Islet of Langerhans (tissue), 1 donor: ENCODE results near the gene WBP2.
"Not testable (repeated sequence)": the region's sequence is repeated elsewhere in the genome, so short reads cannot be mapped to it uniquely, and the experiment has no call there.

Experiments
- FAIRE-seq: peaks from one replicate; lab custom pipeline; 2011; peaks lifted over from hg19 to GRCh38; lab: Jason Lieb, UNC

WBP2 gene

GRCh38 chr17:75888484-75888883, 33.3 kb upstream of the WBP2 start:
- FAIRE-seq: no peak

- FAIRE-seq: not testable (repeated sequence)
Measured at GRCh38 chr17:75885860-75886259, 30.7 kb upstream of the WBP2 start.

- FAIRE-seq: no peak
Measured at GRCh38 chr17:75885431-75885830, 30.3 kb upstream of the WBP2 start.

- no peak for FAIRE-seq
Measured at GRCh38 chr17:75881678-75882454, 26.7 kb upstream of the WBP2 start.

DNA sequence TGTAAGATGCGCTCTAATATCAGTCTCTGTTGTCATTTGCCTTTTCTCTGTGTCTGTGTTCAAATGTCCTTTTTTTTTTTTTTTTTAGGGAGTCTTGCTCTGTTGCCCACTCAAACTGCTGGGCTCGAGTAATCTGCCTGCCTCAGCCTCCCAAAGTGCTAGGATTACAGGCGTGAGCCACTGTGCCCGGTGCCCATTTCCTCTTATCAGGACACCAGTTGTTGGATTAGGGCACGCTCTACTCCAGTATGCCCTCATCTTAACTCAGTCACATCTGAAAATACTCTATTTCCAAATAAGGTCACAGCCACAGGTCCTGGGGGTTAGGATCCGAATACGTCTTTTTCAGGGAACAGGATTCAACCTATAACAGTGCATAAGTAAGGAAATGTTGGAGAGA, 25.1 kb upstream of the WBP2 start:
- no peak for FAIRE-seq

DNA sequence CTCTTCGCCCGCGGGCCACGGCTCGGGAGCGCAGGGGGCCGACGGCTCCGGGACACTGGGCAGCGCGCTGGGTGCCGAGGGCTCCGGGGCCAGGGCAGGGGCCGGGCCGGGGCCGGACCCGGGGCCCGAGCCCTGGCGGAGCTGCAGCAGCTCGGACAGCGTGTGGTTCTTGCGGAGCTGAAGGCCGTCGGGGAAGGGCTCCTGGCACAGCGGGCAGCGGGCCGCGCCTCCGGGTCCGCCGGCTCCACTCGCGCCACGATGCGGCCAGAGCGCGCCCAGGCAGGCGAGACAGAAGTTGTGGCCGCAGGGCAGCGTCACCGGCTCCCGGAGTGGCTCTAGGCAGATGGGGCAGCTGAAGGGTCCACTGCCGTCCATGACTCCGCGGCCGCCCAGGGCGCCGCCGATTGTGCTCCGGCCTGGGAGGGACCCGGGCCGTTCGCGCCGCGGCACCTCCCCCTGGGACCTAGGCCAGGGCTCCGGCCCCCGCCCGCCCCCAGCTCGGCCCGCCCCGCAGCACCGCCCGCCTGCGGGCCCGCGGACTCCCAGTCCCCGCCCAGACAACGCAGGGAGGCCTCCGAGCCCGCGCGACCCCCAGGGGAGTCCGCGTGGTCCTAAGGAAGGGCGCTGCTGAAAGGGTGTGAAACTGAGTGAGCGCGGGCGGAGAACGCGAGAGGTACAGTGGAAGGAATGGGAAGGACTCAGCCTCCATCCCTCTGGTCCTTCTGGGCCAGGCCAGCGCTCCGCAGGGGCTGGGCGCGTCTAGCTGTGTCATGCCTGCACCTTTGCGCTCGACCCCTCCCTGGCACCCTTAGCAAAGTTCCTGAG, 23.3 kb upstream of the WBP2 start, which contains the start of gene TRIM47:
Gene TRIM47, minus strand, starts transcription at position 408 of the 825 bp plus-strand sequence. Its CDS starts 33 bp downstream, at position 375.
- no peak for FAIRE-seq

- FAIRE-seq: no peak
Measured at GRCh38 chr17:75877752-75878173, 22.6 kb upstream of the WBP2 start.

- no peak for FAIRE-seq
Measured at GRCh38 chr17:75876938-75877751, 22.0 kb upstream of the WBP2 start.

- FAIRE-seq: no peak
Measured at GRCh38 chr17:75876190-75876937, 21.2 kb upstream of the WBP2 start.

DNA sequence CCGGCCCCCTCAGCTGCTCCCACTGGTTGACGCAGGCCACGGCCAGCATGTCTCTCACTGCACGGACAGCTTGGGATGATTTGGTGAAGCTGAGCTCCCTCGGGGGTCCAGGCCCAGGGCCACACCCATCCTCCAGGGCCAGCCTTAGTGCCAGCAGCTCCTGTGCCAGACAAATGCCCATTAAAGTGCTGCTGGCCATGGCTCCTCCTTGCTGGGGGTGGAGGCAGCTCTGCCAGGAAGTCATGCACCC, 20.7 kb upstream of the WBP2 start:
- FAIRE-seq: no peak

DNA sequence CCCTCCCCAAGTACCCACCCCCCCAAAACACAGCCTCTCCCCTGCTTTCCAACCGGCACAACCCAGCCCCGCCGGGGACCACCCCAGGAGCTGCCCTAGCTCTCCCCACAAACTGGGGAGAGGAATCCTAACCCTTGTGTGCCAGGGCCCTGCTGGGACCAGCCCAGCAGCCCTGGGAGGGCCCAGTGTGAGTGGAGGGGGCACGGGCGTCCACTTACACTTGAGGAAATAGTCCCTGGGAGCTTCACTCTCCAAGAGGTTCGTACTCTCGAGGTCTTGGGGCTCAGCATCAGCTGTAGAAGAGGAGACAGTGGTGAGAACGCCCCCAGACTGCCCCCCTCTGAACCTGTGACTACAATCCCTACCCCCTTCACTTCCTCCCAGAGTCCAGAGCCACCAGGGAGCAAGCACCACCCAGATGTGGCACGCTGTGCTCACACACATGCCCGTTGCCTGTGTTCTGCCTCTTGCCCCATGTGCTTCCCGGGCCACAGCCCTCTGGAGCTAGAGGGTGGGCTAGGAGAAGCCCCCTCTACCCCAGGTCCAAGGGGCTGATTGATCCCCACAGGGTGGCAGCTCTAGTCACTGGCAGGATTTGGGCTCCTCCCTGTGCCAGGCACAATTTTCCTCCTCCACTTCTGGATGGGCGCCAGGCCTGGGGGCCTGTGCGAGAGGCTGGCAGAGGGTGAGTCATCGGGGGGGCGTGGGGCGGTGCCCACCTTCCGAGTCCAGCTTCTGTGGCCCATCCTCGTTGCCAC, 20.2 kb upstream of the WBP2 start:
- no peak for FAIRE-seq

GRCh38 chr17:75874323-75875181, 19.4 kb upstream of the WBP2 start:
- no peak for FAIRE-seq

GRCh38 chr17:75873587-75874322, 18.6 kb upstream of the WBP2 start:
- FAIRE-seq: no peak

- no peak for FAIRE-seq
Measured at GRCh38 chr17:75872434-75873351, 17.6 kb upstream of the WBP2 start.

DNA sequence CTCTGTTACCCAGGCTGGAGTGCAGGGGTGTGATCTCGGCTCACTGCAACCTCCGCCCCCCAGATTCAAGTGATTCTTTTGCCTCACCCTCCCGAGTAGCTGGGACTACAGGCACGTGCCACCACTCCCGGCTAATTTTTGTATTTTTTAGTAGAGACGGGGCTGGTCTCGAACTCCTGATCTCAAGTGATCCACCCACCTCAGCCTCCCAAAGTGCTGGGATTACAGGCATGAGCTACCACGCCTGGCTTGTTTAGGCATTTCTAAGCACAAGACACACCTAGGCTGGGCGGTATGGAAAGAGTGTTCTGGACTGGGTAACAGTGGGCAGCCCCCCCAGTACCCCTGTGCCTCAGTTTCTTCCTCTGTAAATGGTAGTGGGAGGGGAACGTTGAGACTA, 15.1 kb upstream of the WBP2 start:
- not testable (repeated sequence) for FAIRE-seq

- no peak for FAIRE-seq
Measured at GRCh38 chr17:75869282-75870141, 14.4 kb upstream of the WBP2 start.

DNA sequence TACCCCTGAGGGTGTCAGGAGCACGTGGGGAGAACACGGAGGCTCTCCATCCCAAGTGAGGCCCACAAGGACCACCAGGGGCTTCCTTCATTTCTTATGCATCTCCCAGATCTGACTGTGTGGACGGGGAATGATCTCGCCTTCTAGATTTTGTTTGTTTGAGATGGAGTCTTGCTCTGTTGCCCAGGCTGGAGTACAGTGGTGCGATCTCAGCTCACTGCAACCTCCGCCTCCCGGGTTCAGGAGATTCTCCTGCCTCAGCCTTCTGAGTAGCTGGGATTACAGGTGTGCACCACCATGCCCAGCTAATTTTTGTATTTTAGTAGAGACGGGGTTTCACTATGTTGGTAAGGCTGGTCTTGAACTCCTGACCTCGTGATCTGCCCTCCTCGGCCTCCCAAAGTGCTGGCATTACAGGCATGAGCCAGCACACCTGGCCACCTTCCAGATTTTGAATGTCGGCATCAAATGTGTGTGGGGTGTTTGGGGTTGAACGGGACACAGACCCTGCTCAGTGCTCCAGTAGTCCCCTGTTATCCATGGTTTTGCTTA, 13.7 kb upstream of the WBP2 start:
- not testable (repeated sequence) for FAIRE-seq
